GM19099 (cell line): ENCODE measurements around the gene STX3.

Experiments
- POLR2A ChIP-seq: IDR thresholded peaks from 3 replicates; pipeline ENCODE4 v1.6.1; 2011; ENCODE audit warnings: low read depth; ENCODE audit not compliant: insufficient read length; ENCODE audit errors: extremely low read depth

Gene STX3

GRCh38 chr11:59753650-59754493, 1.3 kb upstream of the STX3 start:
- TF ChIP-seq POLR2A: no peak

GRCh38 chr11:59754494-59754858, 700 bp upstream of the STX3 start:
- no peak for TF ChIP-seq POLR2A

GRCh38 chr11:59755701-59756557, 753 bp downstream of the STX3 start:
- no peak for TF ChIP-seq POLR2A

GRCh38 chr11:59756558-59756840, 1.3 kb downstream of the STX3 start:
- TF ChIP-seq POLR2A: no peak

GRCh38 chr11:59756845-59757244, 1.7 kb downstream of the STX3 start:
- no peak for TF ChIP-seq POLR2A

- no peak for TF ChIP-seq POLR2A
Measured at GRCh38 chr11:59758401-59759037, 3.3 kb downstream of the STX3 start.

- no peak for TF ChIP-seq POLR2A
Measured at GRCh38 chr11:59759900-59760299, 4.7 kb downstream of the STX3 start.

GRCh38 chr11:59760771-59761170, 5.6 kb downstream of the STX3 start:
- TF ChIP-seq POLR2A: no peak

GRCh38 chr11:59761993-59762392, 6.8 kb downstream of the STX3 start:
- no peak for TF ChIP-seq POLR2A

GRCh38 chr11:59765068-59765735, 10.0 kb downstream of the STX3 start:
- no peak for TF ChIP-seq POLR2A

- TF ChIP-seq POLR2A: no peak
Measured at GRCh38 chr11:59766542-59767224, 11.5 kb downstream of the STX3 start.

GRCh38 chr11:59767225-59767611, 12.0 kb downstream of the STX3 start:
- TF ChIP-seq POLR2A: no peak

- TF ChIP-seq POLR2A: no peak
Measured at GRCh38 chr11:59769111-59769510, 13.9 kb downstream of the STX3 start.

GRCh38 chr11:59769828-59770227, 14.7 kb downstream of the STX3 start:
- TF ChIP-seq POLR2A: no peak

- TF ChIP-seq POLR2A: no peak
Measured at GRCh38 chr11:59770319-59770718, 15.1 kb downstream of the STX3 start.
